ENCODE measurements around the gene GMPPA. TPM values are rescaled to one million over a fixed set of nuclear protein-coding genes. Genes with fewer than 3 reads are reported as not detected.

Gene GMPPA
- total RNA-seq (2022; extraction: Qiagen RNA extraction; ENCODE audit: low read depth), result 32.5 to 37.9 TPM (median 36.2 TPM) in 5 replicates

GRCh38 chr2:219498280-219499057, at the start of gene GMPPA:
Gene GMPPA, plus strand, starts transcription at chr2:219498891. Its CDS starts 1,085 bp downstream, at chr2:219499976.

GRCh38 chr2:219514196-219514761, 15.6 kb downstream of the GMPPA start, which contains the start of gene ASIC4:
Gene ASIC4, plus strand, starts transcription at chr2:219514482. Its CDS starts 243 bp downstream, at chr2:219514725.

GRCh38 chr2:219543596-219544358, 45.1 kb downstream of the GMPPA start, which contains the start of the genes CHPF and TMEM198:
Gene CHPF, minus strand, starts transcription at chr2:219543809. Its CDS starts 271 bp downstream, at chr2:219543538.
Gene TMEM198, plus strand, starts transcription at chr2:219544028. Its CDS starts 700 bp downstream, at chr2:219544728.

Other genes starting within 250 kb of the GMPPA start
- 0.13 to 0.34 TPM (median 0.19 TPM) in 3 of 5 replicates, not detected in the others for gene TUBA4B, start 245.6 kb upstream of the GMPPA start, total RNA-seq (2022; extraction: Qiagen RNA extraction; ENCODE audit: low read depth)
- gene TUBA4A, start 245.0 kb upstream of the GMPPA start, total RNA-seq (2022; extraction: Qiagen RNA extraction; ENCODE audit: low read depth), result 273 to 385 TPM (median 299 TPM) in 5 replicates
- gene DNAJB2, start 219.5 kb upstream of the GMPPA start, total RNA-seq (2022; extraction: Qiagen RNA extraction; ENCODE audit: low read depth), result 30.0 to 40.2 TPM (median 38.3 TPM) in 5 replicates
- 0.95 to 1.9 TPM (median 1.5 TPM) in 5 replicates for gene PTPRN, start 189.5 kb upstream of the GMPPA start, total RNA-seq (2022; extraction: Qiagen RNA extraction; ENCODE audit: low read depth)
- gene RESP18, start 166.1 kb upstream of the GMPPA start, total RNA-seq (2022; extraction: Qiagen RNA extraction; ENCODE audit: low read depth), result not detected in 5 replicates
- gene DNPEP, start 111.0 kb upstream of the GMPPA start, total RNA-seq (2022; extraction: Qiagen RNA extraction; ENCODE audit: low read depth), result 54.9 to 67.6 TPM (median 60.7 TPM) in 5 replicates
- 0.27 to 0.84 TPM (median 0.43 TPM) in 5 replicates for gene DES, start 80.5 kb upstream of the GMPPA start, total RNA-seq (2022; extraction: Qiagen RNA extraction; ENCODE audit: low read depth)
- gene SPEG, start 64.0 kb upstream of the GMPPA start, total RNA-seq (2022; extraction: Qiagen RNA extraction; ENCODE audit: low read depth), result 5.4 to 12.9 TPM (median 8.1 TPM) in 5 replicates
- gene ASIC4, start 15.6 kb downstream of the GMPPA start, total RNA-seq (2022; extraction: Qiagen RNA extraction; ENCODE audit: low read depth), result 0.11 to 0.15 TPM (median 0.14 TPM) in 3 of 5 replicates, not detected in the others
- gene CHPF, start 44.9 kb downstream of the GMPPA start, total RNA-seq (2022; extraction: Qiagen RNA extraction; ENCODE audit: low read depth), result 19.1 to 31.8 TPM (median 29.2 TPM) in 5 replicates
- gene TMEM198, start 45.1 kb downstream of the GMPPA start, total RNA-seq (2022; extraction: Qiagen RNA extraction; ENCODE audit: low read depth), result 0.55 to 1.5 TPM (median 0.94 TPM) in 5 replicates
- gene OBSL1, start 72.6 kb downstream of the GMPPA start, total RNA-seq (2022; extraction: Qiagen RNA extraction; ENCODE audit: low read depth), result 16.6 to 22.3 TPM (median 20.4 TPM) in 5 replicates
- gene INHA, start 73.4 kb downstream of the GMPPA start, total RNA-seq (2022; extraction: Qiagen RNA extraction; ENCODE audit: low read depth), result 0.18 to 0.47 TPM (median 0.36 TPM) in 5 replicates
- 14.2 to 17.9 TPM (median 17.6 TPM) in 5 replicates for gene STK11IP, start 99.0 kb downstream of the GMPPA start, total RNA-seq (2022; extraction: Qiagen RNA extraction; ENCODE audit: low read depth)
- 2.0 to 3.4 TPM (median 3.0 TPM) in 5 replicates for gene SLC4A3, start 128.7 kb downstream of the GMPPA start, total RNA-seq (2022; extraction: Qiagen RNA extraction; ENCODE audit: low read depth)

All from A549 treated with GW870086 at 1 μM for 4 hours (cell line).